Ovary (tissue), 3 donors: Measurements from ENCODE around the gene GABRB1.

Experiments
- EP300 ChIP-seq: sonication (generic); formaldehyde crosslinking; IDR thresholded peaks from one replicate; pipeline ENCODE4 v1.6.1; 2017; ENCODE audit warnings: antibody characterized with exemption
- POLR2A ChIP-seq: fragments of 450-650 bp; IDR thresholded peaks from one replicate; pipeline ENCODE4 v1.6.1; 2017; ENCODE audit warnings: antibody characterized with exemption, mild to moderate bottlenecking, moderate library complexity
- TF ChIP-seq, protein P1 (sequence below), 3 donors: fragments of 450-650 bp in 2 of 3; fragments of 200-600 bp in 1 of 3; IDR thresholded peaks; one replicate each; pipeline versions ENCODE4 v1.5.1 to v1.8.0; 2016 to 2022; ENCODE audit warnings: antibody characterized with exemption in 3 of 3, mild to moderate bottlenecking in 1 of 3
- donor health status: DM: no; HTN: no; CAD: no.

DNA sequence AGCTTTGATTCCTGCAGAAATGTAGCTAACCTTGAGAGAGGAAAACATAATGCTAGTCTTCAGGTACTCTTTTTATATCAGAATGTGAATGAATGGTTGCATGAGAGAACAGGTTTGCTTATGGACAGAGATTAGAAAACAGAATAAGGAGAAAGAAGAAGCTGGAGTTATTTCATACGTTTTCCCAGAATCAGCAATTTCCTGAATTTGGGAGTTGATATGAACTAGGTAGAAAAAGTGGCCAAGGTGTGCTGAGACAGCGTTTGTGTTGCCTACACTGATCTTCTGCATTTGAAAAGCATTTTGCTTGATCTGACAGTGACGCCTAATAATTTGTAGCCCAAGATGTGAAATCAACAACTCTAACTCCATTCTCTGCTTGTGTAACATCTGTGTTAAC, 12.5 kb downstream of the GABRB1 start:
- no peak for TF ChIP-seq EP300
- TF ChIP-seq, protein P1, sequence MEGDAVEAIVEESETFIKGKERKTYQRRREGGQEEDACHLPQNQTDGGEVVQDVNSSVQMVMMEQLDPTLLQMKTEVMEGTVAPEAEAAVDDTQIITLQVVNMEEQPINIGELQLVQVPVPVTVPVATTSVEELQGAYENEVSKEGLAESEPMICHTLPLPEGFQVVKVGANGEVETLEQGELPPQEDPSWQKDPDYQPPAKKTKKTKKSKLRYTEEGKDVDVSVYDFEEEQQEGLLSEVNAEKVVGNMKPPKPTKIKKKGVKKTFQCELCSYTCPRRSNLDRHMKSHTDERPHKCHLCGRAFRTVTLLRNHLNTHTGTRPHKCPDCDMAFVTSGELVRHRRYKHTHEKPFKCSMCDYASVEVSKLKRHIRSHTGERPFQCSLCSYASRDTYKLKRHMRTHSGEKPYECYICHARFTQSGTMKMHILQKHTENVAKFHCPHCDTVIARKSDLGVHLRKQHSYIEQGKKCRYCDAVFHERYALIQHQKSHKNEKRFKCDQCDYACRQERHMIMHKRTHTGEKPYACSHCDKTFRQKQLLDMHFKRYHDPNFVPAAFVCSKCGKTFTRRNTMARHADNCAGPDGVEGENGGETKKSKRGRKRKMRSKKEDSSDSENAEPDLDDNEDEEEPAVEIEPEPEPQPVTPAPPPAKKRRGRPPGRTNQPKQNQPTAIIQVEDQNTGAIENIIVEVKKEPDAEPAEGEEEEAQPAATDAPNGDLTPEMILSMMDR (IDR thresholded peaks at IDR 0.05): no peak
- no peak for TF ChIP-seq POLR2A
